GM19035 (cell line): Measurements from ENCODE around the gene BCAP29.

Experiments used
- ATAC-seq: cut with Tn5 transposase; IDR thresholded peaks from one replicate; pipeline ENCODE4 v1.9.1; 2021; ENCODE audit not compliant: unreplicated experiment

The BCAP29 gene

DNA sequence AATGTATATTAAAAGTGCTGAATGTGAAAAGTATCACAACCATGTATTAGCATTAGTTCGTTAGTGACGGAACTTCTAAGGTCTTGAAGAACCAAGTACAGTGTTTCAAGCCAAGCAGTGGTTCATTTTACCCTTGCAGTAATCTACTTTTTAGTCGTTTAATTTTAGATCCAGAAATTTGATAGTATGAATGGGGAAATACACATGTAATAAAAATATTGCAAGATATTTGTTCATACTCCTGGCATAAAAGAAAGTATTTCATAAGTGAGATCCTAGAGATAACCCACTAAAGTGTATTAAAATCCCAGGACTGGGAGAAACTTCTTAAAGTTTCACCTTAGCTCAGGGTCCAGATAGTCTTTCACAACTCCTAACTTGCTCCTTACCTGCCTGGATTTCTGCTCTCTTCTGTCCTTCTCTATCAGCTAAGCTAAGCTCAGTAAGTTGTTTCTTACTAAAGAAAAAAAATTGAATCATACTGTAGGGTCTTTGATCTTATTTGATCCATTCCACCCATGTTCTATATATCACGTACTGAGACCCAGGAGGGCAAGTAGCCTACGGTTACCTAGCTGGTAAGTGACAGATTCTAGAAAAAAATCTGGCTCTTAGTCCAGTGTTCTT lies 1.5 kb downstream of the BCAP29 start:
- ATAC-seq, result no peak

- ATAC-seq, result no peak
Observed at GRCh38 chr7:107582875-107583274, 2.8 kb downstream of the BCAP29 start.

DNA sequence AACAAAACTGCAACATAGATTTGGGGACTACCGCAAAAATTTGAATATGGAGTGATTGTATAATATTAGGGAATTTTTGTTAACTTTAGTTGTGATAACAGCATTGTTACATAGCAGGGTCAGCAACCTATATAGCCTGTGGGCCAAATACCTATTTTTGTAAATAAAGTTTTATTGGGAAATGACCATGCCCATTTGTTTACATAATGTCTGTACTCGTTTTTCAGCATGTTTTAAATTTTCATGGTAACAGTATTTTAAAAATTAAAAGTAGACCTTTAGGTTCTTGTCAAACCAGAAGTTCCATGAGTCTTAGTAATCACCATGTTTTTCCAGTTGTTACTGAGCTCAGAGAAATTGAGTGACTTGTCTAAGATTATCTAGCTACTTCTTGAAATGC lies 4.7 kb downstream of the BCAP29 start:
- ATAC-seq, result no peak

- ATAC-seq, result no peak
Observed at GRCh38 chr7:107588529-107589130, 8.6 kb downstream of the BCAP29 start.

- no peak for ATAC-seq
Observed at GRCh38 chr7:107591421-107591820, 11.4 kb downstream of the BCAP29 start.

- no peak for ATAC-seq
Observed at GRCh38 chr7:107592361-107593024, 12.4 kb downstream of the BCAP29 start.

GRCh38 chr7:107593025-107593410 lies 13.0 kb downstream of the BCAP29 start:
- ATAC-seq, result no peak

- no peak for ATAC-seq
Observed at GRCh38 chr7:107594961-107595737, 15.1 kb downstream of the BCAP29 start.

DNA sequence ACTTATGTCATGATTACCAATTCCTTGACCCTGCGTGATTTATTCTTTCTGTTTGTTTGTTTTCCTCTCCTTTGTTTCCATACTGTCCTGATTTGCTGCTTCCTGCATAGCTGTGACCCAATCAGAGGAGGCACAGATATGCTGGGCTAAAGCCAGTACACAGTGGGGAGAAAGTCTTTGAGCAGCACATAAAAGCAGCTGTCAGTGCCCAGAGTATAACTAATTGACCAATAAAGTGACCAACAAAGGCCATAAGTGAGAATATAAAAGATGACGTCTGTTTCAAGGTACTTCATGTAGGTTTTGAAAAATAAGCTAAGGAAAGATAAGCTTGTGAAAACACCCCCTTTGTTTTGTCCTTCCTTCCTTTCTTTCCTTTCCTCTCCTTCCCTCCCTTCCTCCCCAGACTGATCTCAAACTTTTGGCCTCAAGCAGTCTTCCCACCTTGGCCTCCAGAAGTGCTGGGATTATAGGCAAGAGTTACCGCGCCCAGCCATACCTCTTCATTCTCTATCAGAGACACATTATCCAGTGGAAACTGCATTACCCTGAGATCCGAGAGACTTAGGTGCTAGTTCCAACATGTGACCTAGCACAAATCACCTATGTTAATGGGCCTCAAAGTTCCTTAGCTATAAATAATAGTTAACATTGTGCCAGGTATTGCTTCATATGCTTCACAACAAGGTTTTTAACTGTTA lies 17.0 kb downstream of the BCAP29 start:
- ATAC-seq, result no peak

DNA sequence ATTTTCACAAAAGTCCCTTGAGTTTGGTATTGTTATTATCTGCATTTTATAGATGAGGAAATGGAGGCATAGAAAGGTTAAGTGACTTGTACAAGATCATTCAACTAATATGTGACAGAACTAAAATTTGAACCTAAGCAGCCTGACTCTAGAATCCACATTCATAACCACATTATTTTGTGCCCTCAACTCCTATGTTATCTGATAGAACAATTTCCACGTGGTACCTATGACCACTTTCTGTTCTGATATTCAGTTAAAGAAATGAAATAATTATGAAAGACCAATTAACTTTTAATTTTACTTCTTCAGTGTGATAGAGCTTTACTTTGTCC lies 17.5 kb downstream of the BCAP29 start:
- no peak for ATAC-seq

DNA sequence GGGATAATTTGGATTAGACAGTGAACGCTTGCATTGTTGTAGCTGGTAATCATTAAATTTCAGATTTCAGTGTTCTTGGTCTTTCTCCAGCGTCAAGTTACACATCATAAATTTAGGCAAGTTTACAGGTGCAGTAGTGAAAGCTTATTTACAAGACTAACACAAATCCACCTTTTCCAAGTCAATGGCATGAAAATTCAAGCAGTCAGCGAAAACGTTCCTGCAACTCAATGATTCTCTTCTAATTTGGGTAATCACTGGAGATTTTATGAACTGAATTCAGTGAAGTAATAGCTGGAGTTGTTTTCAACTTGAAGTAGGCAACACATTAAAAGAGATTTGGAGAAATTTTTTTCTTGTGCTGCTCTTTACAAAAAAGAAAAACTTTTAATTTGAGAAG lies 17.9 kb downstream of the BCAP29 start:
- no peak for ATAC-seq

GRCh38 chr7:107599262-107599661 lies 19.2 kb downstream of the BCAP29 start:
- no peak for ATAC-seq

DNA sequence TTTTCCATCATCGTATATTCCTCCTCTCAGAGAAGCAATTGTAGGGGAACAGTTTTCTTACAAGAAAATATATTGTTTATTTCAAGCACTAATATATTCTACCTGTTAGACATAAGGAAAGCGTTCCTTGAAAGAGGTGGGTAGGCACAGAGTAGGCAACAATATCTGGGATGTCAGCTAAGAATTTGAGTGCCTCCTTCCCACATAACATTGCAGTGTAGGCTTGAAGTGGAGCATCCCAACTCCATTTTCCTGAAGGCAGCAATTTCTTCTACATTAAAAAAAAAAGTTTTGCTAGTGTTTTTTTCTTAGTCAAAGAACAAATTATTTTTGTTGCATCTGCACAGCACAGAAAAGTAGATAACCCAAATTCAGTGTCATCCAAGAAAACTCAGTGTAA lies 20.8 kb downstream of the BCAP29 start:
- ATAC-seq, result no peak

DNA sequence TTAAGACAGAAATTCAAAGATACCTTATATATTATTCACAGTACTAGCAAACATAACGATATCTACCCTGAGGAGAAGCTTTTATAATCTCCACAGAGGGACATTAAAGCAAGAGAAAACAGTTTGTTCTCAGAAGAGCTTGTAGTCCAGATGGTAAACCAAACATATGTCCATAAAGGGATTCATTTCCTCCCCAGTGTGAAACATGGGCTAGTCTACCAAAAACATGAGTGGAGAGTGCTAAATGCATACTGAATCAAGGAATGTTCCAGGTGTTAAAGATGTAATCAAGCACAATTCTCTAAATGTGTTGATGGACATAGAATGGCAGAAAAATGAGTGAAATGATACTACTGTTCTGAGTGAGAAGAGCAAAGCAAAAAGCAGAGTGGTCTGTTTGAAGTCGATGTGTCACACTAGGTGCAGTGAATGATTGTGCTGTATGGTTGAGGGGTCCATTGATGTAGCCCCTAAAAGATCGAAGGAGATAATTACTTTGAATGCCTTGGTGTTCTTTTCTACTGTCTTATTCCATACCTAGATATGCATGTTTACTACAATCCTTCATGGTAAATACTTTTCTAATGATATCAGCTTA lies 25.3 kb downstream of the BCAP29 start:
- ATAC-seq, result no peak

DNA sequence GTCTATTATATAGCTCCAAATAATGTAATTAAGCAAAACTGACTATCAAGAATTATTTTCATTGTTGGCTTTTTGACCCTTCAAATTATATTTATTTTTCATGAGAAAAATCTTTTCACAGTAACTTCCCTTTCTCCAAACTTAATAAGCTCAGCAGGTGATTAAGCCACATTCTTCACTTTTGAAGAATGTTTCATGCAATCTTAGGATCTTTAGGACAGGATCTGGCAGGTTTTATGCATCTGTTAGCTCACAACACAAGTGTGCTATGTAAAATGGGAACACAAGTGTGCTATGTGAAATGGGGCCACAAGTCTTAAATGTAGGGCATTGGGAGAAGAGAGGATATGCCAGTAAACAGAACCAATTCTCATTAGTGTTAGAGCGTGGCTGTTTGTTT lies 26.3 kb downstream of the BCAP29 start:
- ATAC-seq, result no peak

DNA sequence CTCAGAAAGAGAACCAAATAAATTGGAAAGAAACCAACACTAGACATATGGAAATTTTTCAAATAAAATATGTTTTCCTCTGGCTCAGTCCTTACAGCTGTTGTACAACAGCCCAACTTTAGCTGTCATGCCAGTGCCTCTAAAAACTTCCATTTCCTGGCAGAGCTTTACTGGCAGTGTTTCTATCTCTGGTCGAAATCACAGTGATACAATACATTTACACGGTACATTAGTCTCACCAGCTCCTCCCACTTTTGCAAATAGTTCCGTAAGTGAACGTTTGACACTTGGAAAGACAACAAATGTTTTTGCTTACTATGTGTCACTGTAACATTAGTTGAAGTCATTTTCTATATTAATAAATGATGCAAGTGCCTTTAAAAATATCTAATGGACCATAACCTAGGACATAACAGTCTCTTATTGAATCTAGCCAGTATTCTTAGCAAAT lies 29.8 kb downstream of the BCAP29 start:
- ATAC-seq, result no peak

GRCh38 chr7:107610323-107610722 lies 30.3 kb downstream of the BCAP29 start:
- ATAC-seq, result no peak

GRCh38 chr7:107613439-107613838 lies 33.4 kb downstream of the BCAP29 start:
- no peak for ATAC-seq

- ATAC-seq, result no peak
Observed at GRCh38 chr7:107613948-107614347, 33.9 kb downstream of the BCAP29 start.

DNA sequence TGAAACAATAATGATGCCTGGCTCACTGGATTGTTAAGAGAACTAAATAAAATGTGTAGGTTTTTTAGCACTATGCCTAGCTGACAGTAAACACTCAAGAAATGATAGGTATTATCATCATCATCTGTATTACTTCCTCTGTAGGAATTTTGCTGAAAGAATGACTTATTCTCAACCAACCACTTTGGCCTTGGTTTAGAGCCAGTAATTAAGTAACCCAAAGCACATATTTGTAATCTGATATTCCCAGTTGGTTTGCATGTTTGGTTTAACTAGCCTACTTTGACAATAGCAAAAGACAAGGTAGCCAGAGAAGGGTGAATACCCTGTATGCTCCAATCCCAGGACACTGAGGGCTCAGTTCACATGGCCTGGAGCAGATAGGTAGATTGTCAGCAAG lies 34.4 kb downstream of the BCAP29 start:
- no peak for ATAC-seq
